CD4-positive, alpha-beta T cell treated with Interleukin-2 at 100 ng/mL for 4 hours (primary cell): ENCODE results near the gene MEG3.

ENCODE experiments used
- DNase-seq: peaks from one replicate; pipeline ENCODE4 v3.0.0-alpha.2; 2020; ENCODE audit warnings: low spot score

The MEG3 gene

DNA sequence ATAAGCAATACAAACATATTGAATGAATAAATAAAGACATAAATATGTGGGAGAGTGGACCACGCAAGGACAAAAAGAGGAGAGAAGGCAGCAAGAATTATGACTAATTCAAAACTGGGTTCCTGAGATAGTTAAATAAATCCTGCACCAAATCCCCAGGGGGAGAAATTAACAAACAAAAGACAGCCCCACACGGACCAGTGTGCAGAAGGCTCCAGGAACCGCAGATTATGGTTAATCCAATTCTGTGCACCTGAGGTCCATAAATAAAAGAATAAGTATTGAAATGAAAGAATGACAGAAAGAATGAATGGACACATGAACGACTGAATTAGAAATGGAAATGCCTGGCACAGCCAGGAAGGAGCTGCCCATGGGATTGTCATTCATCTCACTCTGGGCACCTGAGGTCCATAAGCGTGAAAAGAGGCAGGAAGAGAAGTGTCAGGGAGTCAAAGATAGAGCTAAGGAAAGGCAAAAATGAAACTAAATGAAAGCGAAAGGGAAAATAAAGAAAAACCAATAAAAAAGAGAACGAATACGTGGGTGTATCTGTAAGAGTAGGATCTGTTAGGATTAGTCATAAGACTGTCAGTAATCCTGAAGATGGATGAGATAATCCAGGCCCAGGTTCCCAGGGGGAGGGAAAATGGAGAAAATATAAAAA, 23.3 kb downstream of the MEG3 start:
- DNase-seq, result no peak

DNA sequence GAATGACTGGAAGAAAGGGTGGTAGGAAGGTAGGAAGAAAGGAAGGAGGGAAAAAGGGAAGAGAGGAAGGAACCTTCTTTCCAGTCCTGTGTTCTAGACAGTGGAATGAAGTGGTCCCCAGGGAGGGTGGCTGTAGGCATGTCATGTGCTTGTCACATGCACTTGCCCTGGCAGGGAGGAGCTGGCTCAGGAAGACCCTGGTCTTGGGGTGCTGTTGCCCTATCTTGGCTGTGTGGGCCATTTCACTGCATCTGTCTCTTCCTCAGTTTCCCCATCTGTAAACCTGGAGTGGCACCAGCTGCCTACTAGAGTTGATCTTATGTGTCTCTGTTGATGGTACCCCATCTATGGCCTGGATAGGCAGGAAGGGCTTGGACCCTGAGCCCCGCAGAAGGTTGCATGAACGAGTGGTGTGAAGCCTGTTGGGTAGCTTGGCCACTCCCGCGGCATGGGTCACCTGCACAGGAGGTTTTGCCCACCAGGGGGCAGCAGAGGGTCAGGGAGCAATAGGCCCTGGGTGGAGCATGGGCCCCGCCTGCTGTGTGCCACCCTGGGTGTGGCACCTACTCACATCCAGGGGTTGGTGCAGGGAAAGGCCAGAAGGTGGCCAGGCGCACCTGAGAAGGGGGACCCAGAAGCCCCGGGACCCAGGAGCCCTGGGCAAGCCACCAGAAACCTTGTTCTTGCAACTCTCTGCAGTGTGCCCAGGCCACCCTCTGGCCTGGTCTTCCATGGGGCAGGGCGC, 25.1 kb downstream of the MEG3 start:
- DNase-seq, result peak; percentile 70

DNA sequence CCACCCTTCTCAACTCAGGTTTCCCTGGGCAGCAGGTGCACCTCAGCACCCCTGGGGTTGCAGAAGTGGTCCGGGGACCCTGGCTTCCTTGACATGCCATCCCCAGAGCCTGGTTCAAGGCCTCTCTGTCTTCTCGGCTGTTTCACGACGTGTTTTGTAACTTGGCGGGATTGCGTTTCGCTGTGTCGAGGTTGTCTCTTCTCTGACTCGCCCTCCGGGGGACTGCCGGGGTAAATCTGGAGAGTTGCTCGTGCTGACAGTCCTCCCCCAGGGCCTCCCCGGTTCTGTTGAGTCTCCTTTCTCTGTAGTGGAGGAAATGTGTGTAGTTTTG, 25.6 kb downstream of the MEG3 start:
- no peak for DNase-seq

DNA sequence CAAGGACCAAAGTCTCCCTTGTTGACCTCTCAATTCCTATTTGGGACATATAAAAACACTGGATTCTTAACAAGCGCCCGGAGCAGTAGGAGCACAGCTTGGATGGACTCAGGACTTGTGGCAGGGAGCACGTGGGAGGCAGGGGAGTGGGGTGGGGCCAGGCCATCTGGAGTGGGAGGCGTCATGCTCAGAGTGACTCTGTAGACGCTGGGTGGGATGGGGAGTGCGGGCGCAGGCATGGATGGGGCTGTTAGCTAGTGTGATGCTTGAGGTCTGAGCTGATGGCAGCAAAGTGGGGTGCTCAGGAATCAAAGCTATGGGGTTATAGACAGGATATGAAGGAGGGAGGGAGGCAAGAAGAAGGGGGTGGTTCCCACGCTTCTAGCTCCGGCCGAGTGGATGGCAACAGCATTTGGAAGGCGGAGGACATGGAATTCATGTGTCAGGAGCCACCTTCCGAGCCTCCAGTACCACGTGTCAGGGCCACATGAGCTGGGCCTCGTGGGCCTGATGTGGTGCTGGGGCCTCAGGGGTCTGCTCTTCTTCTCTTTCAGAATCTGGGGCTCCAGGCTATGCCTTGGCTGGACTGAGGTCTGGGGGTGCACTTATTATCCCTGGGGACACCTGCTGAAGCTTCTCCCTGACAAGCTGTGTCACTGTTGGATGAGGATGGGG, 26.2 kb downstream of the MEG3 start:
- no peak for DNase-seq

DNA sequence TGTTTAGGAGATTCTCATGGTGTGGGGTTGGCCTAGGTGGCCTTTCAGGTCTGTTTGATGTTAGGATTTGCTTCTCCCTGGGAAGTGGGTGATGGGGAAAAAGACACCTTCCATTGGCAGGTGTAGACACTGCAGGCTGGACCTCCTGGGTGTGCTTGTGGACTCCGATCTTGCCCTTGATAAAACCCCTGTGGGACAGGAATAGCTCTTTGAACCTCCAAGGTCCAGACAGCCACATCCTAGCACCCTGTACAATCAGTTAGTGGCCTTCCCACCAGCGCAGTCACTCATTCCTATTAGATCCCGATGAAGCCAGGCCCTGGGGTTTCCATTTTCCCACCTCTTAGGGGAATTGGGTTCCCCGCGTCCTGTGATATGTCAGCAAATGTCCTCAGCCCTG, 28.5 kb downstream of the MEG3 start:
- DNase-seq, result no peak

DNA sequence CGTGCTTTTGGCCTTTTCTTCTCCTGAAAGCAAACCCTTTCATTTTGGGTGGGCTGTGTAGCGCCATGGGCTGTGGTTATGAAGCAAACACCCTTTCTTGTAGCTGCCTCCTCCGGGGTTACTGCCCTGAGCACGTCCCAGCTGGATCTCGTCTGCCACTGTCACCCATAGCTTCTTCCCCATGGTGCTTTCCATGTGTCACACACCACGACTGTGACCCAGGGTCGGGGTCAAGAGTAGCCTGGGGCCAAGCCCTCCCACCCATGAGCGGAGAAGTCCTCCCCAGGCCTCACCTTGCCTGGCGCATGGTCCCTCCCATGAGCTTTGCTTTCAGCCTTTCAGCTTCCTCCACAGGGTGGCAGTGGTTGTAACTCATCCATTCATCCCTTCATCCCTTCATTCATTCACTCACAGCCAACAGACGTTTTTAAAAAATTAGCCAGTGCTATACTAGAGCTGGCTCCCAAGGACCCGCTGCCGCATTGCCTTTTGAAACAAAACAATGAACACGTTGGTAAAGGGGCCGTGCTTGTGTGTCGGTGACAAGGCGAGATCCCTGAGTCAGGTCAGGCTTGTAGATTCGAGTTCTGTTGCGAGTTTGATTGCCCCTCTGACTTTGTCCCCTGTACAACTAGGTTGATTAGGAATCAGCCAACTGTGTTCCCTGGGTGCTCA, 29.5 kb downstream of the MEG3 start:
- DNase-seq, result no peak

DNA sequence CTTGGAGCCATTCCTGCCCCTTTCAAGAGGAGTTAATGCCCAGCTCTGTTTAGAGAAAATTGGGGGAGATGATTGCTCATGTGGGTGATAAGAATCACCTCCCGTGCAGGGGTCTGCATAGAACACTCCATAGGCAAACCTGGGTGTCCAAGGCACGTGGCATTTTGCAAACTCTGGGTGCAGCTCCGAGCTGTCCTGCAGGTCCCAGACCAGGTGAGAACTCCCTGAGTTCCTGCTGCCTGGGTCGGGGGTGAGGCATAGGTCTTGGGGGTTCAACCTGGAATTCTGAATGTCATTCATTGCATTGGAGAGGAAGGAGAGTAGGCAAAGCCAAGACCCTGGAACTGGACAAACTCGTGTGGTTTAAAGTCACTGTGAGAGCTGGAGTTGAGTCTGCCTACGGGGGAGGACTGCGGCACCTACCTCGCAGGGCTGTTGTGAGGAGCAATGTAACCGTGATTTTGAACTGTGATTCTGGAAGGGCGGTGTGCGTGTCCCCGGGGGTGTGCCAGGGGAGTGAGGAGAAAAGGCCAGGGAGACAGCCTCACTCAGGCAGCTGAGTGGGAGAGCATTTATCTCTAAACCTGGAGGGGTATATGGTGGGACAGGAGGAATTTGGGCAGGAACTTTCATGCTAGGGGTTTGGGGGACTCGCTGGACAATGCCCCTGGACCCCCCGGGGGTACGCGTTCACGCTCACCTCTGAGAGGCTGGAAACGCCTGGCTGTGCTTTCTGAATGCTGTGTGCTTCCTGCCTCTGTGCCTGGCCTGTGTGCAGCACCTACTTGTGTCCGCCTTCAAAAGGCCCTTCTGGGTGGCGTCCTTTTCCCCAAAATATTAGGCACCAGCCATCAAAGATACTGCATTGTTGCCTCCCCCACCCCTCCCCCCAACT, 30.4 kb downstream of the MEG3 start:
- no peak for DNase-seq

DNA sequence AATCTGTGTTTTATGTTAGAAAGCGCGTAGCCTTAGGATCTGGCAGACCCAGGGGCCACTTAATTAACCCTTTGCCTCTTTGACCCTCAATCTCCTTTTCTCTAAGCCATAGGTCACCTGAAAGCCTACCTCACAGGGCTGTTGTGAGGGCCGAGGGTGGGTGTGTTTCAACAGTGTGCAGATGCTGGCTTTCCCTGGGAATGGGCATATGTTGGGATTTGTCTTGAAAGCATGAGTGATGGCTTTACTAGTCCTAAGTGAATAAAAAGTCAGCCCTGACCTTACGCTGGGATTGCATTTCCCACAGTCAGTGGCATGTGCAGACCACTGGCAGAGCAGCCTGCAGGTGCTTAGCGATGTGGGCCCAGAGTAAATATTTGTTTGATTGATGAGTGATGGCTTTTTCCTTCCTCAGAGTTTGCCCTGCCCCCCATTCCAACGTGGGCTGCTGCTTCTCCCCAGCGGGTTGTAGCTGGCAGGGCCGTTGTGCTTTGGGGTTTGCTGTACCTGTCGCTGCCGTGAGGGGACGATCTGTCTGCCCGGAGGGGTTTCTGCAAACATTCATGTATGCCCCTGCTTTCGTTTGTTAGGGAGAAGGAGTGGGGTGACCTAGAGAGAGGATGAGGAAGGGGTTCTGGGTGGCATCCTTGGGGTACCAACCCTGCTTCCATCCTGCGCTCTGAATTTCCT, 31.5 kb downstream of the MEG3 start:
- no peak for DNase-seq

DNA sequence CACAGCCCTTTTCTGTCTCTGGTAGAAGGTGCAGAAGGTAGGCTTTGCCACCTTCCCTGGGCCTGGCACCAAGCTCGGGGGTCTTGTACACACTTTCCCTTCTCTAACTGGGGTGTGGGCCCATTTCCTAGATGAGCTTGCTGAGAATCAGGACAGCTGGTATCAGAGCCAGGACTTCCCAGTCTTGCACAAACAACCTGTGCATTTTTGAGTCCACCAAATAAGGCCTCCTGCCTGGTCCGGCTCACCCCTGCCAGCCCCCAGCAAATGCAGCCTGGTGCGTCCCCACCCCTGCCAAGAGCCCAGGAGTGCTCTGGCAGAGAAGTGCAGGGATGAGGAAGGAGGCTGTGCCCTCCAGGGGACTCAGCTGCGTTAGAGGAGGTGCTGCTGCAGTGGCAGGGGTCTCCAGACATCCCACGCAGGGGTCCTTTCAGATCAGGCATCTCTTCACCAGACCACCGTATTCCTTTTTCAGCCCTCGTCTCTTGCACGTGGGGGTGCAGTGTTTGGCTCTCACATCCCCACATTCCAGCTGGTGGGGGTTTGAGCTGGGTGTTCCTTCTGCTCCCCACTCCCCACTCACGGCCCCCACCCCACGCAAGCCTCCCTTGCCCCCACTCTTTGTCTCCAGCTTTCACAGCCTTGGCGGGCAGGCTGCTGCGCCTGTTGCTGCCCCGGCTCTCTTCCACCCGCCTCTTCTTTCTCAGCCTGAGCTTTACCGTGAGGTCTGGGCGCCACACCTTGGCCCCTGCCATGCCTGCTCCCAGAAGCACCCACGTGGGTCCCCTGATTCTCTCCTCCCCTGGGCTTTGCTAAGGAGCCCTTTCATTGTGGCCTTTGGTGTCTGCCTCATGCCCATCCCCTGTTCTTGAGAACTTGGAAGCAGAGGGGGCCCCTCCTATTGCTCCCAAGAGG, 32.3 kb downstream of the MEG3 start:
- no peak for DNase-seq

DNA sequence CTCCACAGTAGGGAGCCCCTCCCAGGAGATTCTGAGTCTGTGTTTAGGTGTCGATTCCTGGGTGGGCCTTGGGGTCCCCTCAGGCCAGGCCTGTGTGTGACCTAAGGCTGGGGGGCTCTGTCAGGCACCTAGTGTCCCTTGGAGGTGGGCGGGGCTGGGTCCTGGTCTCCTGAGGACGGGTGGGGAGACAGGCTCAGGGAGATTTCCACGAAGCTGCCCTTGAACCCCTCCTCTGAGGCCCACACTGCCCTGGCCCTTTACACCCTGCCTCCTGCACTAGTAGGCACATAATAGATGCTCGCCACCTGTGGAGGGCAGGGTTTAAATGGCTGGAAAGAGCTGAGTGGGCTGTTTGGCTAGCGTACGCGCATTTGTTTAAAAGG, 32.9 kb downstream of the MEG3 start:
- no peak for DNase-seq

DNA sequence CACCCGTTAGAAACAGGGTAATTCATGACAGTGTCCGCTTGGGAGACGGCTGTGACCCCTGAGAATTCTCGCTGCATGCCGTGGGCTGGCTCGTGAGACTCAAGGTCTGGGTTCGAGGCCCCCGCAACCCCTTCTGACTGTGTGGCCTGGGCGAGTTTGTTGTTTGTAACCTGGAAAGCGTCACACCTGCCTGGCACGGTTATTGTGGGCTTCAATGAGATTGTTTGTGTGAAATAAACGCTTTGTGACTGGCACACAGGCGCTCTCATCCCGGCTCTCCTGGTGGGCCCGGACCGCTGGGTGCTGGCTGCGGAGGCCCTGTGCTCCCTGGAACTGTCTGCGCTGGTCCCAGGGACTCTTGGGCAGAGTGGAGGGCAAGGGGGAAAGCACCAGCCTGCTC, 33.9 kb downstream of the MEG3 start:
- DNase-seq, result no peak

DNA sequence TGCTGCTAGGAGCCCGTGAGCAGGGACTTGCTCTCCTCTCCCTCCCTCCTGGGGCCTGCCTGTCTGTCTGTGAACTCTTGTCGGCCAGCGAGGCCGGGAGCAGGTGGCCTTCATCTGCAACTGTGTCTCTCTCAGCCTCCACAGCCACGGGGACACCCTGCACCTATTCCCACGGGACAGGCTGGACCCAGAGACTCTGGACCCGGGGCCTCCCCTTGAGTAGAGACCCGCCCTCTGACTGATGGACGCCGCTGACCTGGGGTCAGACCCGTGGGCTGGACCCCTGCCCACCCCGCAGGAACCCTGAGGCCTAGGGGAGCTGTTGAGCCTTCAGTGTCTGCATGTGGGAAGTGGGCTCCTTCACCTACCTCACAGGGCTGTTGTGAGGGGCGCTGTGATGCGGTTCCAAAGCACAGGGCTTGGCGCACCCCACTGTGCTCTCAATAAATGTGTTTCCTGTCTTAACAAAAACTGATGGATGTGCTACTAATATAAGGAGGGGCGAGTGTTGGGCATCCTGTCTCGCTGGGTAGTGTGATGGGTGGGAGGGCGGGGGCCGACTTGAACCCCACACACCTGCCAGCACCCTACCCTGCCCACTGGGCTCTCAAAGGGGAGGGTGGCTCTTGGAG, 34.8 kb downstream of the MEG3 start:
- no peak for DNase-seq

DNA sequence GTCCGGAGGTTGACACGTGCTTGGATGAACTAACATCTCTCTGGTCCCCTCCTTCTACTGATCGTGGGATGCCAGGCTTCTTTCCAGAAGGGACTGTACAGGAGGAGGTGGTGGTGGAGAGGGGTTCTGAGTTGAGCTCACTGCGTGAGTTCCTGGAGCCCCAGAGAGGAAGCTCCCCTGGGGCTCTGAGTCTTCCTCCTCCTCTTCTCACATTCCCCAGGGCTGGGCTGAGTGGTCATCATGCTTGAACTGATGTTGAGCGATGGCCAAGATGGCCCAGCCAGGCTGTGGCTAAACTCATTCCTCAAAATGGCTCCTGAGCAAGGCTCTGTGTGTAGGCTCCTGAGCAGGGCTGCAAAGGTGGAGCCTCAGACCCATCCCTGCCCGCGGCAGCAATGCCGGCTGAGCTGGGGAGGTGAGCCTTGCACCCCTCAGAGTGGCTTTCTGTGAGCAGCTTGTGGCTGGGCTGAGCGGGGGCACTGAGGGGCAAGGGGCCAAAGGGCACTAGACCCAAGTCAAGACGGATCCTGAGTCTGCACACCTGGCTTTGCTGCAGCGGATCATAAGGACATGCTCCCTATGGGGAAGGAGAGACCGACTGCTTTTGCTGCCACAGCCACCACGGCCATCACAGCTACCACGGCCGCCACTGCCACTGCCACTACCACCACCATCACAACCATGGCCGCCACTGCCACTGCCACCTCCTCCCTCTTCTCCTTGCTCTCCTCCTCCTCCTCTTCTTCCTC, 35.4 kb downstream of the MEG3 start:
- no peak for DNase-seq

DNA sequence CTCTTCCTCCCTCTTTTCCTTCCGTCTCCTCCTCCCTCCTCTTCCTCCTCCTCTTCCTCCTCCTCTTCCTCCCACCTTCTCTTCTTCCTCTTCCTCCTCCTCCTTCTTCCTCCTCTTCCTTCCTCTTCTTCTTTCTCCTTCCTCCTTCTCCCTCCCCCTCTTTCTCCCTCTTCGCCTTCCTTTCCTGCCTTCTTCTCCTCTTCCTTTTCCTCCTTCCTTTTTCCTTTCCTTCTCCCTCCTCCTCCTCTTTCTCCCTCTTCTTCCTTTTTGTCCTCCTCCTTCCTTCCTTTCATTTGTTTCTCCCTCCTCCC, 36.0 kb downstream of the MEG3 start:
- no peak for DNase-seq

DNA sequence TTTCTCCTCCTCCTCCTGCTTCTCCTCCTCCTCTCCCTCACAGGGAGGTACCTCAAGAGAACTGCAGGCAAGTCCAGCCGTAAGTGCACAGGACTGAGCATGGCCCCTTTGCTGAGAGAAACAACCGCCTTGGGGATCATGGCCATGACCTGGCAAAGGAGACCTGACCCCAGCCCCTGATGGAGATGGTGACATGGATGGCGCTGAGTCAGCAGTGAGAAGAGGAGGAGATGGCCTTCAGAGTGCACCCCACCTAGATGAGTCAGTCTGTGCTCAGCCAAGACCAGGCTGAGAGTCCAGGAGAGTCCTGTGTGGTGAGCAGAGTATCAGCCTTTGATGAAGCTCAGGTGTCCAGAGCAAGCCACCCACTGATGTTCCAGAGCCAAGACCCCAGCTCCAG, 36.4 kb downstream of the MEG3 start:
- no peak for DNase-seq

DNA sequence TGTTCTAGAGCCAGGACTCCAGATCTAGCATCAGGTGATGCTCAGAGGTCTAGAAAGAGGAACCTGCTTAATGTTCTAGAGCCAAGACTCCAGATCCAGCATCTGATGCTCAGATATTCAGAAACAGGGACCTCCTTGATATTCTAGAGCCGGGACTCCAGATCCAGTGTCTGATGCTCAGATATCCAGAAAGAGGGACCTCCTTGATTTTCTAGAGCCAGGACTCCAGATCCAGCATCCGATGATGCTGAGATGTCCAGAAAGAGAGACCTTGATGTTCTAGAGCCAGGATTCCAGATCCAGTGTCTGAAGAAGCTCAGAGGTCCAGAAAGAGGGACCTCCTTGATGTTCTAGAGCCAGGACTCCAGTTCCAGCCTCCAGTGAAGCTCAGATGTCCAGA, 36.9 kb downstream of the MEG3 start:
- no peak for DNase-seq

DNA sequence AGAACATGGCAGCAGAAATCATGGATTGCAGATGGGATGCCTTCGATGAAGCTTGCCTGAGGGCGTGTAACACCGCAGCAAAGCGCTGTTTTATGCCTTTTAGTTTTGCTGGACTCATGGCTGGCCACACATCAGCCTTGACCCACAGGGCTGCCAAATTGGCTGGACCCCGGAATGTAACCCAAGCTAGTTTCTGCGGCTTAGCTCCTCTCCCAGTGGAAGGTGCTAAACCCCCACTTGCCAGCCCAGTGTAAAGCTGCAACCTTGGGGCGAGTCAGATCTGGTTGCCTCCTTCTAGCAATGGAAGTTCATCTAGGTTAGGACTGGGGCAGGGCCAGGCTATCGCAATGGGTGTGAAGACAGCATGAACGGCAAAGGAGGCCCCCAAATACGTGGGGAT, 38.3 kb downstream of the MEG3 start:
- no peak for DNase-seq

DNA sequence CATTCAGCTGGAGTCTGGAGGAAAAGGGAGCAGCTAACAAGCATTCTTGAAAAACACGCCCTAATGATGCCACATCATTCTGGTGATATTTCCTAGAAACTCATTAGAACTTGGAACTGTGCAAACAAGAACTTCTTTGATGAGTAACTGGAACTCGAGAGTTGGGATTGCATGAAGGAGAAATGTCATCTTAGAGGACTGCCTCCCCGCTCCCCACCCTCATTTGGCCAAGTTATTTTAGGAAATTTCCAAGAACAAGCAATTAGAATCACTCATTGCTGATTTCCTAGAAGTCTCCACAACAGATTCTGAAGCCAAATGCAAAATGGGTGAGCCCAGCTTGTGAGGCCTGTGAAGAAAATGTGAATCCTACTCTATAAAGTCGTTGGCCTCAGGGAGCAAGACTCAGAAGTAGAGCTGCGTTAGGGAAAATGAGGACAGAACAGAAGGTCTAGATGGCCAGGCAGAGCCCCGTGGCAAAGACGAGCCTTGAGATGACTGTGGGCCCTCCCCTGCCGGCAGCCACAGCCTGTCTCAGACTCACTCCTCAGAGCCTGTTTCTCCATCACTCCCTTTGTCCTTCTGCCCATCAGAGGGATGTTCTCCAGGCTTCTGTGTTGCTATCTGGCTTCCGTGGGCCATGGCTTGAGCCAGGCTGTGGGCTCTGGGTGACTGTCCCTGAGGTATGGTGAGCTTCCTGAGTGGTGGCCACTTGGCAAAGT, 39.2 kb downstream of the MEG3 start:
- no peak for DNase-seq
